Neutrophil (primary cell): Measurements from ENCODE around the gene BDKRB1.

ENCODE experiments used
- H3K27ac ChIP-seq: fragments of 200-600 bp; sonication (generic); 2 replicates; pipeline ENCODE4 v1.5.1; 2016; ENCODE audit warnings: mild to moderate bottlenecking, moderate library complexity
- H3K27me3 ChIP-seq: fragments of 200-600 bp; sonication (generic); 2 replicates; pipeline ENCODE4 v1.6.0; 2016; ENCODE audit warnings: mild to moderate bottlenecking
- H3K36me3 ChIP-seq: fragments of 200-600 bp; sonication (generic); 2 replicates; pipeline ENCODE4 v1.5.1; 2017
- H3K4me1 ChIP-seq, 2 experiments: fragments of 200-600 bp in 1 of 2; sonication (generic) in 1 of 2; 1 replicate in 1 of 2; 2 replicates in 1 of 2; pipeline versions ENCODE4 v1.5.1 to v1.6.1; 2013 to 2016; ENCODE audit warnings: low read depth in 1 of 2, low read length in 1 of 2, mild to moderate bottlenecking in 1 of 2, moderate library complexity in 1 of 2; ENCODE audit not compliant: control insufficient read depth in 1 of 2, insufficient read depth in 1 of 2
- H3K4me3 ChIP-seq, 2 experiments: fragments of 200-600 bp in 1 of 2; sonication (generic) in 1 of 2; 1 replicate in 1 of 2; 2 replicates in 1 of 2; pipeline ENCODE4 v1.5.1; 2013 to 2016; ENCODE audit warnings: low read depth in 1 of 2, low read length in 1 of 2, mild to moderate bottlenecking in 1 of 2, moderate library complexity in 1 of 2
- H3K9me3 ChIP-seq: fragments of 200-600 bp; sonication (generic); 2 replicates; pipeline ENCODE4 v1.5.1; 2016
- CTCF ChIP-seq: fragments of 200-600 bp; sonication (generic); IDR thresholded peaks from 2 replicates; pipeline ENCODE4 v1.5.1; 2016; ENCODE audit warnings: antibody characterized with exemption

BDKRB1 gene

GRCh38 chr14:96233661-96234060 lies 22.3 kb upstream of the BDKRB1 start:
- Histone ChIP-seq H3K27me3 (peaks cover 10% of the 10 kb centered on the region), H3K36me3 (no peaks in the 10 kb centered on the region), H3K4me1 (no peaks in the 10 kb centered on the region), H3K27ac (no peak overlapping the region), H3K9me3 (no peaks in the 10 kb centered on the region), H3K4me3 (no peak overlapping the region)
- TF ChIP-seq CTCF: no peak

GRCh38 chr14:96235426-96235825 lies 20.6 kb upstream of the BDKRB1 start:
- Histone ChIP-seq H3K4me3 (no peak overlapping the region), H3K4me1 (no peaks in the 10 kb centered on the region), H3K9me3 (no peaks in the 10 kb centered on the region), H3K36me3 (no peaks in the 10 kb centered on the region), H3K27me3 (peaks cover 17% of the 10 kb centered on the region), H3K27ac (no peak overlapping the region)
- TF ChIP-seq CTCF: no peak

GRCh38 chr14:96237641-96238040 lies 18.4 kb upstream of the BDKRB1 start:
- no peaks in the 10 kb centered on the region for H3K4me1 ChIP-seq
- peaks cover 17% of the 10 kb centered on the region for H3K27me3 ChIP-seq
- H3K4me3 ChIP-seq: no peak overlapping the region
- no peaks in the 10 kb centered on the region for H3K9me3 ChIP-seq
- H3K36me3 ChIP-seq: no peaks in the 10 kb centered on the region
- no peak overlapping the region for H3K27ac ChIP-seq
- no peak for TF ChIP-seq CTCF

GRCh38 chr14:96238676-96239265 lies 17.2 kb upstream of the BDKRB1 start:
- Histone ChIP-seq H3K4me3 (no peak overlapping the region), H3K27me3 (peaks cover 12% of the 10 kb centered on the region), H3K36me3 (no peaks in the 10 kb centered on the region), H3K27ac (no peak overlapping the region), H3K9me3 (no peaks in the 10 kb centered on the region), H3K4me1 (no peaks in the 10 kb centered on the region)
- TF ChIP-seq CTCF: no peak

- no peak for TF ChIP-seq CTCF
- no peak overlapping the region for H3K4me3 ChIP-seq
- H3K36me3 ChIP-seq: no peaks in the 10 kb centered on the region
- H3K27ac ChIP-seq: no peak overlapping the region
- H3K9me3 ChIP-seq: no peaks in the 10 kb centered on the region
- peaks cover 12% of the 10 kb centered on the region for H3K27me3 ChIP-seq
- H3K4me1 ChIP-seq: no peaks in the 10 kb centered on the region
These were observed 16.3 kb upstream of the BDKRB1 start for GRCh38 chr14:96239711-96240141.

GRCh38 chr14:96240641-96241040 lies 15.4 kb upstream of the BDKRB1 start:
- no peak for TF ChIP-seq CTCF
- peaks cover 12% of the 10 kb centered on the region for H3K27me3 ChIP-seq
- H3K4me1 ChIP-seq: no peaks in the 10 kb centered on the region
- no peaks in the 10 kb centered on the region for H3K36me3 ChIP-seq
- no peaks in the 10 kb centered on the region for H3K9me3 ChIP-seq
- H3K4me3 ChIP-seq: no peak overlapping the region
- no peak overlapping the region for H3K27ac ChIP-seq
